ENCODE measurements around the gene EYS. TPM values are rescaled to one million over a fixed set of nuclear protein-coding genes. Genes with fewer than 3 reads are reported as not detected.
A peak's percentile ranks its signal among the peaks of the same experiment; 100 is the strongest.

EYS gene
- total and polyA plus RNA-seq, 2 of the 13 experiments (the other 11 are each of a cell fraction or from before 2014, with no cell fraction given), result 0.04 to 0.07 TPM

DNA sequence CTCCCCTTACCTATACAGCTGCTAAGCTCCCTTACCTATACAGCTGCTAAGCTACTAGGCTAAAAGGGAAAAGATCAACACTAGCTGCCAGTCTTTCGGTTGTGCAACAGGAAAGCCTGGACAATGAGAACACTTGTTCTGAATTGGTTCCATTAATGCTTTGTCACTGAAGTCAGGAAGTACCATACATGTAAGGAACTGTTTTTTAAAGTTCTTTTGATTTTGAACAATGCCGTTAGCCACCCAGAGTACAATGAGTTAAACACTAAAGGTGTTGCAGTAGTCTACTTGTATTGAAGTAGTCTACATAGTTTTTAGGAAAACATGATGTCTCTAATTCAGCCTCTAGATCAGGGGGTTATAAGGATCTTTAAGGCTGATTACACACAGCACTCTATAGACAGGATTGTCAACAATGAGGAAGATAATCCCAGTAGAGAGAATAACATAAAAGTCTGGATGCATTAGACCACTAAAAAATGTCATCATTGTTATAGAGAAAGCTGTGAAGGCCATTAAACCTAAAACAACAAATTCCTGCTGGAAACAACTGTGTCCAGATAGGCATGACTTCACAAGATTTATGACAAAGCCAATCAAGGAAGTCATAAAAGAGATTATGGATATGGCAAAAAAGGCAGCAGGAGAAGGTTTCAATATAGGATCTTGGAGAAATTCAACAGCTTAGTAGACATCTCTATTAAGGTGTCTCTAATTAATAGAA, 1765.1 kb downstream of the EYS start (continued):
- TF ChIP-seq, protein P1, sequence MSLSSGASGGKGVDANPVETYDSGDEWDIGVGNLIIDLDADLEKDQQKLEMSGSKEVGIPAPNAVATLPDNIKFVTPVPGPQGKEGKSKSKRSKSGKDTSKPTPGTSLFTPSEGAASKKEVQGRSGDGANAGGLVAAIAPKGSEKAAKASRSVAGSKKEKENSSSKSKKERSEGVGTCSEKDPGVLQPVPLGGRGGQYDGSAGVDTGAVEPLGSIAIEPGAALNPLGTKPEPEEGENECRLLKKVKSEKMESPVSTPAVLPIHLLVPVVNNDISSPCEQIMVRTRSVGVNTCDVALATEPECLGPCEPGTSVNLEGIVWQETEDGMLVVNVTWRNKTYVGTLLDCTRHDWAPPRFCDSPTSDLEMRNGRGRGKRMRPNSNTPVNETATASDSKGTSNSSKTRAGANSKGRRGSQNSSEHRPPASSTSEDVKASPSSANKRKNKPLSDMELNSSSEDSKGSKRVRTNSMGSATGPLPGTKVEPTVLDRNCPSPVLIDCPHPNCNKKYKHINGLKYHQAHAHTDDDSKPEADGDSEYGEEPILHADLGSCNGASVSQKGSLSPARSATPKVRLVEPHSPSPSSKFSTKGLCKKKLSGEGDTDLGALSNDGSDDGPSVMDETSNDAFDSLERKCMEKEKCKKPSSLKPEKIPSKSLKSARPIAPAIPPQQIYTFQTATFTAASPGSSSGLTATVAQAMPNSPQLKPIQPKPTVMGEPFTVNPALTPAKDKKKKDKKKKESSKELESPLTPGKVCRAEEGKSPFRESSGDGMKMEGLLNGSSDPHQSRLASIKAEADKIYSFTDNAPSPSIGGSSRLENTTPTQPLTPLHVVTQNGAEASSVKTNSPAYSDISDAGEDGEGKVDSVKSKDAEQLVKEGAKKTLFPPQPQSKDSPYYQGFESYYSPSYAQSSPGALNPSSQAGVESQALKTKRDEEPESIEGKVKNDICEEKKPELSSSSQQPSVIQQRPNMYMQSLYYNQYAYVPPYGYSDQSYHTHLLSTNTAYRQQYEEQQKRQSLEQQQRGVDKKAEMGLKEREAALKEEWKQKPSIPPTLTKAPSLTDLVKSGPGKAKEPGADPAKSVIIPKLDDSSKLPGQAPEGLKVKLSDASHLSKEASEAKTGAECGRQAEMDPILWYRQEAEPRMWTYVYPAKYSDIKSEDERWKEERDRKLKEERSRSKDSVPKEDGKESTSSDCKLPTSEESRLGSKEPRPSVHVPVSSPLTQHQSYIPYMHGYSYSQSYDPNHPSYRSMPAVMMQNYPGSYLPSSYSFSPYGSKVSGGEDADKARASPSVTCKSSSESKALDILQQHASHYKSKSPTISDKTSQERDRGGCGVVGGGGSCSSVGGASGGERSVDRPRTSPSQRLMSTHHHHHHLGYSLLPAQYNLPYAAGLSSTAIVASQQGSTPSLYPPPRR (CRISPR knock-in tag; IDR thresholded peaks at IDR 0.05; ENCODE audit: borderline replicate concordance), result 0 out of 2 replicates have a peak, but pooled peaks have one; percentile 42
- TF ChIP-seq, protein P2, sequence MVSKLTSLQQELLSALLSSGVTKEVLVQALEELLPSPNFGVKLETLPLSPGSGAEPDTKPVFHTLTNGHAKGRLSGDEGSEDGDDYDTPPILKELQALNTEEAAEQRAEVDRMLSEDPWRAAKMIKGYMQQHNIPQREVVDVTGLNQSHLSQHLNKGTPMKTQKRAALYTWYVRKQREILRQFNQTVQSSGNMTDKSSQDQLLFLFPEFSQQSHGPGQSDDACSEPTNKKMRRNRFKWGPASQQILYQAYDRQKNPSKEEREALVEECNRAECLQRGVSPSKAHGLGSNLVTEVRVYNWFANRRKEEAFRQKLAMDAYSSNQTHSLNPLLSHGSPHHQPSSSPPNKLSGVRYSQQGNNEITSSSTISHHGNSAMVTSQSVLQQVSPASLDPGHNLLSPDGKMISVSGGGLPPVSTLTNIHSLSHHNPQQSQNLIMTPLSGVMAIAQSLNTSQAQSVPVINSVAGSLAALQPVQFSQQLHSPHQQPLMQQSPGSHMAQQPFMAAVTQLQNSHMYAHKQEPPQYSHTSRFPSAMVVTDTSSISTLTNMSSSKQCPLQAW (CRISPR knock-in tag; IDR thresholded peaks at IDR 0.05), result no peak
- TF ChIP-seq NFKBIZ (CRISPR knock-in tag; IDR thresholded peaks at IDR 0.05) (0 out of 2 replicates have a peak, but pooled peaks have one; percentile 31), SP4 (CRISPR knock-in tag; IDR thresholded peaks at IDR 0.05) (no peak), TOPORS (CRISPR knock-in tag; IDR thresholded peaks at IDR 0.05) (no peak), ZFX (CRISPR knock-in tag; IDR thresholded peaks at IDR 0.05; ENCODE audit: low read depth) (no peak), ZNF260 (CRISPR knock-in tag; IDR thresholded peaks at IDR 0.05; ENCODE audit: borderline replicate concordance, low read depth) (no peak), SNRNP70 (IDR thresholded peaks at IDR 0.05; ENCODE audit: low read depth, low read length) (no peak), TEAD2 (CRISPR knock-in tag; IDR thresholded peaks at IDR 0.05) (no peak), ARNT2 (CRISPR knock-in tag; IDR thresholded peaks at IDR 0.05; ENCODE audit: low read depth) (no peak), ZNF382 (CRISPR knock-in tag; IDR thresholded peaks at IDR 0.05; ENCODE audit: borderline replicate concordance) (no peak), ZNF34 (CRISPR knock-in tag; IDR thresholded peaks at IDR 0.05; ENCODE audit: borderline replicate concordance) (no peak), ADNP (CRISPR knock-in tag; IDR thresholded peaks at IDR 0.05) (no peak), HIVEP1 (CRISPR knock-in tag; IDR thresholded peaks at IDR 0.05) (no peak), RXRB (CRISPR knock-in tag; IDR thresholded peaks at IDR 0.05; ENCODE audit: borderline replicate concordance) (peak; percentile 77), EED (CRISPR knock-in tag; IDR thresholded peaks at IDR 0.05) (no peak), NFE2 (CRISPR knock-in tag; IDR thresholded peaks at IDR 0.05) (peak; percentile 92), ZSCAN20 (CRISPR knock-in tag; IDR thresholded peaks at IDR 0.05; ENCODE audit: borderline replicate concordance) (no peak), ZNF446 (CRISPR knock-in tag; IDR thresholded peaks at IDR 0.05) (no peak)
- TF ChIP-seq, protein P3, sequence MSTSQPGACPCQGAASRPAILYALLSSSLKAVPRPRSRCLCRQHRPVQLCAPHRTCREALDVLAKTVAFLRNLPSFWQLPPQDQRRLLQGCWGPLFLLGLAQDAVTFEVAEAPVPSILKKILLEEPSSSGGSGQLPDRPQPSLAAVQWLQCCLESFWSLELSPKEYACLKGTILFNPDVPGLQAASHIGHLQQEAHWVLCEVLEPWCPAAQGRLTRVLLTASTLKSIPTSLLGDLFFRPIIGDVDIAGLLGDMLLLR (CRISPR knock-in tag; IDR thresholded peaks at IDR 0.05), result no peak
- TF ChIP-seq, protein P4, sequence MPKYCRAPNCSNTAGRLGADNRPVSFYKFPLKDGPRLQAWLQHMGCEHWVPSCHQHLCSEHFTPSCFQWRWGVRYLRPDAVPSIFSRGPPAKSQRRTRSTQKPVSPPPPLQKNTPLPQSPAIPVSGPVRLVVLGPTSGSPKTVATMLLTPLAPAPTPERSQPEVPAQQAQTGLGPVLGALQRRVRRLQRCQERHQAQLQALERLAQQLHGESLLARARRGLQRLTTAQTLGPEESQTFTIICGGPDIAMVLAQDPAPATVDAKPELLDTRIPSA (CRISPR knock-in tag; IDR thresholded peaks at IDR 0.05; ENCODE audit: borderline replicate concordance), result no peak
- TF ChIP-seq, protein P5, sequence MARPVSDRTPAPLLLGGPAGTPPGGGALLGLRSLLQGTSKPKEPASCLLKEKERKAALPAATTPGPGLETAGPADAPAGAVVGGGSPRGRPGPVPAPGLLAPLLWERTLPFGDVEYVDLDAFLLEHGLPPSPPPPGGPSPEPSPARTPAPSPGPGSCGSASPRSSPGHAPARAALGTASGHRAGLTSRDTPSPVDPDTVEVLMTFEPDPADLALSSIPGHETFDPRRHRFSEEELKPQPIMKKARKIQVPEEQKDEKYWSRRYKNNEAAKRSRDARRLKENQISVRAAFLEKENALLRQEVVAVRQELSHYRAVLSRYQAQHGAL (CRISPR knock-in tag; IDR thresholded peaks at IDR 0.05; ENCODE audit: not compliant biosample characterization), result no peak

All from HepG2 (cell line).